ENCODE data around the gene CUX1. TPM values are rescaled to one million over a fixed set of nuclear protein-coding genes. Genes with fewer than 3 reads are reported as not detected.

The CUX1 gene
- total RNA-seq, 1 donor from 2014 or later: 50.6 TPM

DNA sequence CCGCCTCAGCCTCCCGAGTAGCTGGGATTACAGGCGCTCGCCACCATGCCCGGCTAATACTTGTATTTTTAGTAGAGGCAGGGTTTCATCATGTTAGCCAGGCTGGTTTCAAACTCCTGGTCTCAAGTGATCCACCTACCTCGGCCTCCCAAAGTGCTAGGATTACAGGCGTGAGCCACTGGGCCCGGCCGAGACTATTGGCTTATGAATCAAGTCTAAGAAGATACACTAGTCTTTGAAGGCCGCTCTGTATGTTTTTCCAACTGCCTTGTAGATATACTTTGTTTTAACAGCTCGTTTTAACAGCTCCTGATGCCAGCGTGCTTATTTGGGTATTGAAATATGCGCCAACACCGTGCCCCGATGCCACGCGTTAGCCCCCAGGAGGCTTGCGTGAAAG lies 332.8 kb downstream of the CUX1 start:
- H3K36me3 Mint-ChIP-seq (ENCODE audit: low read depth, unreplicated experiment): peaks cover 2% of the 10 kb centered on the region
- peaks cover 8% of the 10 kb centered on the region for H3K4me1 Mint-ChIP-seq (ENCODE audit: low read depth, unreplicated experiment)
- no peak for FAIRE-seq
- H3K9ac ChIP-seq (ENCODE audit: low read length): no peak overlapping the region
- H2AFZ ChIP-seq (ENCODE audit: low read depth, low read length): no peak overlapping the region
- no peaks in the 10 kb centered on the region for H3K79me2 ChIP-seq (ENCODE audit: insufficient read depth, low read length)
- no peak overlapping the region for H3K27ac Mint-ChIP-seq (ENCODE audit: unreplicated experiment)
- H3K4me1 ChIP-seq (ENCODE audit: insufficient read depth, low read length): peaks cover 11% of the 10 kb centered on the region
- no peaks in the 10 kb centered on the region for H3K9me3 Mint-ChIP-seq (ENCODE audit: unreplicated experiment)
- H3K4me3 ChIP-seq (ENCODE audit: insufficient read depth, low read depth, low read length): no peak overlapping the region
- no peaks in the 10 kb centered on the region for H3K9me3 ChIP-seq (ENCODE audit: insufficient read depth, low read depth, low read length)
- H3K27ac ChIP-seq (ENCODE audit: low read depth, low read length): no peak overlapping the region
- H3K4me3 Mint-ChIP-seq (ENCODE audit: unreplicated experiment): no peak overlapping the region
- no peaks in the 10 kb centered on the region for H3K27me3 ChIP-seq (ENCODE audit: insufficient read depth, low read length)
- no peak overlapping the region for H3K4me2 ChIP-seq (ENCODE audit: low read length)
- no peak for TF ChIP-seq EZH2 (IDR thresholded peaks at IDR 0.05; ENCODE audit: insufficient read depth, low read length)
- TF ChIP-seq, protein P1, sequence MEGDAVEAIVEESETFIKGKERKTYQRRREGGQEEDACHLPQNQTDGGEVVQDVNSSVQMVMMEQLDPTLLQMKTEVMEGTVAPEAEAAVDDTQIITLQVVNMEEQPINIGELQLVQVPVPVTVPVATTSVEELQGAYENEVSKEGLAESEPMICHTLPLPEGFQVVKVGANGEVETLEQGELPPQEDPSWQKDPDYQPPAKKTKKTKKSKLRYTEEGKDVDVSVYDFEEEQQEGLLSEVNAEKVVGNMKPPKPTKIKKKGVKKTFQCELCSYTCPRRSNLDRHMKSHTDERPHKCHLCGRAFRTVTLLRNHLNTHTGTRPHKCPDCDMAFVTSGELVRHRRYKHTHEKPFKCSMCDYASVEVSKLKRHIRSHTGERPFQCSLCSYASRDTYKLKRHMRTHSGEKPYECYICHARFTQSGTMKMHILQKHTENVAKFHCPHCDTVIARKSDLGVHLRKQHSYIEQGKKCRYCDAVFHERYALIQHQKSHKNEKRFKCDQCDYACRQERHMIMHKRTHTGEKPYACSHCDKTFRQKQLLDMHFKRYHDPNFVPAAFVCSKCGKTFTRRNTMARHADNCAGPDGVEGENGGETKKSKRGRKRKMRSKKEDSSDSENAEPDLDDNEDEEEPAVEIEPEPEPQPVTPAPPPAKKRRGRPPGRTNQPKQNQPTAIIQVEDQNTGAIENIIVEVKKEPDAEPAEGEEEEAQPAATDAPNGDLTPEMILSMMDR (IDR thresholded peaks at IDR 0.05; ENCODE audit: insufficient read depth, low read depth, low read length): no peak
- no peak for DNase-seq (ENCODE audit: low read depth)
- H3K36me3 ChIP-seq (ENCODE audit: insufficient read depth, low read length): no peaks in the 10 kb centered on the region
- no peaks in the 10 kb centered on the region for H3K27me3 Mint-ChIP-seq (ENCODE audit: low read depth, unreplicated experiment)
- no peaks in the 10 kb centered on the region for H4K20me1 ChIP-seq (ENCODE audit: insufficient read depth, low read length)

DNA sequence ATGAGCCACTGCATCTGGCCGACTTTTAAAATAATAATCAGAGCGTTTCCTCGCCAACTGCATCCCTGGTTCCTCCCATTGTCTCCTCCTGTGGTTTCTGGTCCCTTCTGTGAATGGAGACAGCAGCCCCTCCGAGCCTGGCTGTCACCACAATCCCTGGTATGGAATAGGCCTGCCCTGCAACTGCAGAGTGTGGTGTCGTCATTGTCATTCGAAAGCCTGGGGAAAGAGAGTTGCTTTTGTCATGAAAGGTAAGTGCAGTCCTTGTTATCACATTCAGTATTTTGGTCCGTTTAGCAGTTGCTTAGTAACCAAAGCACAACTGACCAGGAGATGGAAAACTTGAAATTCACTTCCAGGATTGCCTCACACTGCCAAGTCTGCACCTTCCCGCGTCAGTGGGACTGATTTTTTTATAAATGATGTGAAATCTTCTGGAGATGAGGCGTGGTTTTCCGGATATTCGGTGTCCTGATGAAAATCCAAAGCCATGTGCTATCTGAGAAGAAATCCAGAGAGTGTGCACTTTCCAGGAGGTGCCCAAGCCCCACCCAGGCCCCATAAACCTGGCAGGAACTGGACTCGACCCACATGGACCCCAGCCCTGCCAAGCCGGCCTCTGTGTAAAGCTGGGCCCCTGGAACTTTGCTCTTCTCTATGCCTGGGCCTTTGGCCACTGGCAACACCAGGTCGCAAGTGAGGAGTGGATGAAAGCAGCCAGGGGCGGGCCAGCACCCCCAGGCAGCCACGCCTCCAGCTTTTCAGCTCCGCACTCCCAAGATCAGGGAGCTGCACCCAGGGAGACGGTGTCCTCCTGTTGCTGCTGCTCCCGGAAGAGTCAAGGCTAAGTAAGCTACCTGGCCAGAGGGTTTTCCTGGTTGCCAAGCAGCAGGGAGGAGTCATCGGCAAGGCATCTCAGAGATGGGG lies 335.5 kb downstream of the CUX1 start:
- peak overlapping the region; percentile 53 for H3K9ac ChIP-seq (ENCODE audit: low read length)

More for the DNA sequence above, 335.5 kb downstream of the CUX1 start:
- Histone ChIP-seq H3K4me3 (ENCODE audit: insufficient read depth, low read depth, low read length) (no peak overlapping the region), H3K27ac (ENCODE audit: low read depth, low read length) (peak overlapping the region; percentile 26), H3K27me3 (ENCODE audit: insufficient read depth, low read length) (no peaks in the 10 kb centered on the region), H3K4me2 (ENCODE audit: low read length) (peak overlapping the region; percentile 44), H3K36me3 (ENCODE audit: insufficient read depth, low read length) (no peaks in the 10 kb centered on the region), H3K9me3 (ENCODE audit: insufficient read depth, low read depth, low read length) (no peaks in the 10 kb centered on the region), H4K20me1 (ENCODE audit: insufficient read depth, low read length) (no peaks in the 10 kb centered on the region), H2AFZ (ENCODE audit: low read depth, low read length) (peak overlapping the region; percentile 32), H3K4me1 (ENCODE audit: insufficient read depth, low read length) (peaks cover 11% of the 10 kb centered on the region), H3K79me2 (ENCODE audit: insufficient read depth, low read length) (no peaks in the 10 kb centered on the region)
- H3K4me1 Mint-ChIP-seq (ENCODE audit: low read depth, unreplicated experiment): peaks cover 13% of the 10 kb centered on the region
- peak overlapping the region; percentile 41 for H3K4me3 Mint-ChIP-seq (ENCODE audit: unreplicated experiment)
- FAIRE-seq (no peak), DNase-seq (ENCODE audit: low read depth) (peak; percentile 64)
- peaks cover 2% of the 10 kb centered on the region for H3K36me3 Mint-ChIP-seq (ENCODE audit: low read depth, unreplicated experiment)
- H3K9me3 Mint-ChIP-seq (ENCODE audit: unreplicated experiment): no peaks in the 10 kb centered on the region
- TF ChIP-seq, protein P1 (IDR thresholded peaks at IDR 0.05; ENCODE audit: insufficient read depth, low read depth, low read length): no peak
- TF ChIP-seq EZH2 (IDR thresholded peaks at IDR 0.05; ENCODE audit: insufficient read depth, low read length): no peak
- H3K27me3 Mint-ChIP-seq (ENCODE audit: low read depth, unreplicated experiment): no peaks in the 10 kb centered on the region
- H3K27ac Mint-ChIP-seq (ENCODE audit: unreplicated experiment): peak overlapping the region; percentile 100

Data from astrocyte (in vitro differentiated cells and primary cell).